Erythroblast (primary cell): ENCODE measurements around the gene P3H4.

ENCODE experiments used
- GATA1 ChIP-seq: IDR thresholded peaks from 2 replicates; pipeline ENCODE4 v1.6.1; 2011; ENCODE audit warnings: low read depth, mild to moderate bottlenecking, control low read depth, low read length, moderate library complexity
- POLR2A ChIP-seq: IDR thresholded peaks from 2 replicates; pipeline ENCODE4 v1.6.1; 2011; ENCODE audit warnings: mild to moderate bottlenecking, low read length

DNA sequence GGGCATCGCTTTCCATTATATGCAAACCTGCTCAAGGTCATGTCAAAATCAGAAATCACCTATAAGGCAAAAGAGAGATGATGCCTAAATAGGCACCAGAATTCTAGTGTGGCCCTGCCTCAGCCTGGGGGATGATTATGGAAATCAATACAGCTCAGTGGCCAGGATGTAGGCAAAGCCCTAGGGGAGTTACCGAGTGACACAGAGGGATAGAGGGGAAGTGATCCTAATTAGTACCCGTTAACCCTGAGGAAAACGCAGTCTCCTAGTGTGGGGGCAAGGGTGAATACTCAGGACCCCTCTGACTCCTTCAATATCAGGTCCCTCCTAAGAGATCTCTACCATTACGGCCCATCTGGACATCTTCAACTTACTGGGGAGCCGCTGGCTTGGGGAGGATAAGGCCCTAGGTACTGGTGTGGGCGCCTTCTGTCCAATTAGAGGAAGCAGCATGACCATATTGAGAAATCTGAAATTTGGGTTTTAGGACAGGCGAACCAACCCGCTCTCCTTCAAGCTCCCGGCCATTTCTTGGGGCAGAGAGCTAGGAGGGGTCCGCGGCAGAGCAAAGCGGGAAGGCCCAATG, 23.6 kb upstream of the P3H4 start:
- no peak for TF ChIP-seq POLR2A
- no peak for TF ChIP-seq GATA1
